Esophagus muscularis mucosa (tissue), 4 donors: Measurements from ENCODE around the gene SLC5A8. TPM values are rescaled to one million over a fixed set of nuclear protein-coding genes. Genes with fewer than 3 reads are reported as not detected.

ENCODE experiments used
- DNase-seq: peaks from one replicate; pipeline ENCODE4 v3.0.0-alpha.2; 2017; ENCODE audit errors: extremely low spot score
- H3K27ac ChIP-seq, 4 donors: fragments of 200-600 bp; sonication (generic); replicated peaks in 1 of 4; 1 replicate in 3 of 4; 2 replicates in 1 of 4; pipeline ENCODE4 v1.5.1; 2016 to 2019; ENCODE audit warnings: mild to moderate bottlenecking in 1 of 4
- H3K27me3 ChIP-seq, 4 donors: fragments of 200-600 bp; sonication (generic); one replicate each; pipeline versions ENCODE4 v1.5.1 to v1.6.0; 2016 to 2019
- H3K36me3 ChIP-seq, 4 donors: fragments of 200-600 bp; sonication (generic); one replicate each; pipeline ENCODE4 v1.5.1; 2016 to 2019
- H3K4me1 ChIP-seq, 4 donors: fragments of 200-600 bp; sonication (generic); one replicate each; pipeline ENCODE4 v1.5.1; 2016 to 2019
- H3K4me3 ChIP-seq, 4 donors: fragments of 200-600 bp; sonication (generic); 1 replicate in 2 of 4; 2 replicates in 2 of 4; pipeline ENCODE4 v1.5.1; 2016 to 2019; ENCODE audit warnings: mild to moderate bottlenecking in 4 of 4, moderate library complexity in 1 of 4
- H3K9me3 ChIP-seq, 4 donors: fragments of 200-600 bp; sonication (generic); 1 replicate in 3 of 4; 2 replicates in 1 of 4; pipeline ENCODE4 v1.5.1; 2016 to 2019
- EP300 ChIP-seq: sonication (generic); formaldehyde crosslinking; IDR thresholded peaks from one replicate; pipeline ENCODE4 v1.6.1; 2017; ENCODE audit warnings: antibody characterized with exemption
- POLR2A ChIP-seq: fragments of 450-650 bp; IDR thresholded peaks from one replicate; pipeline ENCODE4 v1.6.1; 2017; ENCODE audit warnings: antibody characterized with exemption, moderate library complexity, mild to moderate bottlenecking, low read depth
- POLR2AphosphoS5 ChIP-seq, 2 donors: sonication (generic); formaldehyde crosslinking; IDR thresholded peaks; one replicate each; pipeline ENCODE4 v1.6.1; 2017; ENCODE audit warnings: antibody characterized with exemption in 2 of 2
- WGBS: methylation state at CpG from one replicate; pipeline ENCODE4 v1.1.5; 2018; 5-methylcytosine and 5-hydroxymethylcytosine counted together
- intact Hi-C: fragments of 100-400 bp; cut with DNase I; formaldehyde crosslinking; loops from one replicate; pipeline ENCODE4 v1.15.1; 2023
- small RNA-seq, 3 donors: library from RNA; depleted of rRNA; stranded (forward); fragments of <200 nt; gene quantifications; one replicate each; pipeline ENCODE3, GENCODE V24; 2016
- total RNA-seq, 4 donors: library from RNA; depleted of rRNA; stranded (reverse); fragments of >200 nt; gene quantifications; one replicate each; pipeline versions ENCODE4 v1.1.0 to v1.2.1, GENCODE V29; 2016
- TF ChIP-seq, protein P1 (sequence below), 3 experiments: fragments of 200-600 bp in 2 of 3; fragments of 450-650 bp in 1 of 3; sonication (generic) in 2 of 3; IDR thresholded peaks; one replicate each; pipeline ENCODE4 v1.5.1; 2017 to 2019; ENCODE audit warnings: antibody characterized with exemption in 3 of 3, mild to moderate bottlenecking in 2 of 3, moderate library complexity in 1 of 3

SLC5A8 gene
- total RNA-seq, 4 donors from 2014 or later = not detected

- Histone ChIP-seq H3K4me1 (no peaks in the 10 kb centered on the region), H3K9me3 (no peaks in the 10 kb centered on the region), H3K36me3 (no peaks in the 10 kb centered on the region), H3K27ac (no peak overlapping the region), H3K4me3 (no peak overlapping the region), H3K27me3 (peaks cover 0 to 3% (median 0%) of the 10 kb centered on the region in 4 donors)
- no peak for DNase-seq
- TF ChIP-seq POLR2A = no peak
- no peak for TF ChIP-seq POLR2AphosphoS5 (IDR thresholded peaks at IDR 0.05)
- TF ChIP-seq, protein P1, sequence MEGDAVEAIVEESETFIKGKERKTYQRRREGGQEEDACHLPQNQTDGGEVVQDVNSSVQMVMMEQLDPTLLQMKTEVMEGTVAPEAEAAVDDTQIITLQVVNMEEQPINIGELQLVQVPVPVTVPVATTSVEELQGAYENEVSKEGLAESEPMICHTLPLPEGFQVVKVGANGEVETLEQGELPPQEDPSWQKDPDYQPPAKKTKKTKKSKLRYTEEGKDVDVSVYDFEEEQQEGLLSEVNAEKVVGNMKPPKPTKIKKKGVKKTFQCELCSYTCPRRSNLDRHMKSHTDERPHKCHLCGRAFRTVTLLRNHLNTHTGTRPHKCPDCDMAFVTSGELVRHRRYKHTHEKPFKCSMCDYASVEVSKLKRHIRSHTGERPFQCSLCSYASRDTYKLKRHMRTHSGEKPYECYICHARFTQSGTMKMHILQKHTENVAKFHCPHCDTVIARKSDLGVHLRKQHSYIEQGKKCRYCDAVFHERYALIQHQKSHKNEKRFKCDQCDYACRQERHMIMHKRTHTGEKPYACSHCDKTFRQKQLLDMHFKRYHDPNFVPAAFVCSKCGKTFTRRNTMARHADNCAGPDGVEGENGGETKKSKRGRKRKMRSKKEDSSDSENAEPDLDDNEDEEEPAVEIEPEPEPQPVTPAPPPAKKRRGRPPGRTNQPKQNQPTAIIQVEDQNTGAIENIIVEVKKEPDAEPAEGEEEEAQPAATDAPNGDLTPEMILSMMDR (IDR thresholded peaks at IDR 0.05) = no peak
- TF ChIP-seq EP300 = no peak
- 86% methylated on average over 4 of the region's 4 CpGs for WGBS
- intact Hi-C loops = no loop called here
Measured at GRCh38 chr12:101107032-101107763, 102.8 kb downstream of the SLC5A8 start.

Small RNA genes lying within 50 kb of the gene (small RNA-seq; reads per million reads assigned to genes)
- 0 reads per million in 3 donors for gene RNU6-768P

Other genes starting within 250 kb of the SLC5A8 start
- gene UTP20, start 69.9 kb upstream of the SLC5A8 start, total RNA-seq = 10 to 100 TPM in 3 of 4 donors, 1 to 10 TPM in 1; 9.3 to 12.6 (median 10.7) TPM
- gene ARL1, start 197.5 kb upstream of the SLC5A8 start, total RNA-seq = 10 to 100 TPM; 48.5 to 63.1 (median 54.4) TPM